SK-N-SH (cell line): ENCODE results near the gene CACNG7. TPM values are rescaled to one million over a fixed set of nuclear protein-coding genes. Genes with fewer than 3 reads are reported as not detected.
A peak's percentile ranks its signal among the peaks of the same experiment; 100 is the strongest.

Source experiments
- CTCF ChIA-PET: fragments of 300-600, 350-600 bp; formaldehyde crosslinking; extraction: SDS; loops from one replicate; lab custom pipeline; 2021; lab: Yijun Ruan, JAX
- POLR2A ChIA-PET: fragments of 350-600 bp; sonication (Branson Sonifier 250); formaldehyde crosslinking; extraction: SDS; loops from one replicate; lab custom pipeline; 2020; ENCODE audit warnings: antibody characterized with exemption, inconsistent platforms; lab: Yijun Ruan, JAX
- DNase-seq: peaks from one replicate; pipeline ENCODE4 v3.0.0; 2012
- H2AFZ ChIP-seq: fragments of 200-600 bp; sonication (generic); 2 replicates; pipeline ENCODE4 v1.8.1; 2016; ENCODE audit warnings: antibody characterized with exemption, mild to moderate bottlenecking, low read depth
- H3F3A ChIP-seq: fragments of 200-600 bp; sonication (generic); replicated peaks from 2 replicates; pipeline ENCODE3; 2016; ENCODE audit warnings: antibody characterized with exemption, mild to moderate bottlenecking; ENCODE audit not compliant: insufficient read depth
- H3K27ac ChIP-seq, 2 experiments: fragments of 200-500 bp in 1 of 2; fragments of 200-600 bp in 1 of 2; sonication (Bioruptor generic) in 1 of 2; sonication (generic), shearing (Covaris generic) in 1 of 2; 2 replicates each; pipeline versions ENCODE4 v1.5.1 to v1.6.1; 2014 to 2016; ENCODE audit warnings: low read depth in 2 of 2, inconsistent platforms in 1 of 2, low read length in 1 of 2, mild to moderate bottlenecking in 1 of 2, mixed read lengths in 1 of 2
- H3K27me3 ChIP-seq: fragments of 200-600 bp; sonication (generic), shearing (Covaris generic); 2 replicates; pipeline ENCODE4 v1.6.1; 2016; ENCODE audit warnings: mixed run types; ENCODE audit not compliant: insufficient read depth
- H3K36me3 ChIP-seq, 2 experiments: fragments of 200-500 bp in 1 of 2; fragments of 200-600 bp in 1 of 2; sonication (Bioruptor generic) in 1 of 2; sonication (generic) in 1 of 2; replicated peaks in 1 of 2; 2 replicates each; pipeline versions ENCODE3 to v1.5.1; 2014 to 2016; ENCODE audit warnings: low read length in 1 of 2, mild to moderate bottlenecking in 1 of 2; ENCODE audit not compliant: insufficient read depth in 2 of 2, control insufficient read depth in 1 of 2
- H3K4me1 ChIP-seq, 2 experiments: fragments of 200-500 bp in 1 of 2; fragments of 200-600 bp in 1 of 2; sonication (Bioruptor generic) in 1 of 2; sonication (generic), shearing (Covaris generic) in 1 of 2; 2 replicates each; pipeline versions ENCODE4 v1.5.1 to v1.6.1; 2014 to 2016; ENCODE audit warnings: low read depth in 1 of 2, low read length in 1 of 2, mixed run types in 1 of 2; ENCODE audit not compliant: insufficient read depth in 2 of 2, control insufficient read depth in 1 of 2
- H3K4me2 ChIP-seq: fragments of 200-600 bp; sonication (generic), shearing (Covaris generic); 2 replicates; pipeline ENCODE4 v1.6.1; 2017; ENCODE audit warnings: mixed run types
- H3K4me3 ChIP-seq, 2 experiments: fragments of 200-500 bp in 1 of 2; fragments of 200-600 bp in 1 of 2; sonication (Bioruptor generic) in 1 of 2; sonication (generic), shearing (Covaris generic) in 1 of 2; 2 replicates each; pipeline versions ENCODE4 v1.5.1 to v1.8.1; 2014 to 2016; ENCODE audit warnings: low read depth in 2 of 2, inconsistent platforms in 1 of 2, low read length in 1 of 2, mild to moderate bottlenecking in 1 of 2, mixed read lengths in 1 of 2, moderate library complexity in 1 of 2
- H3K79me2 ChIP-seq: fragments of 200-600 bp; sonication (generic); 2 replicates; pipeline ENCODE4 v1.8.1; 2017; ENCODE audit warnings: mild to moderate bottlenecking; ENCODE audit not compliant: insufficient read depth
- H3K9ac ChIP-seq: fragments of 200-600 bp; sonication (generic); 2 replicates; pipeline ENCODE4 v1.6.1; 2017; ENCODE audit warnings: mixed run types
- H3K9me2 ChIP-seq: fragments of 200-600 bp; sonication (generic); 2 replicates; pipeline ENCODE4 v1.6.1; 2017; ENCODE audit warnings: mixed run types
- H3K9me3 ChIP-seq: fragments of 200-600 bp; sonication (generic); 2 replicates; pipeline ENCODE4 v1.6.1; 2017; ENCODE audit warnings: mixed run types, mild to moderate bottlenecking, moderate library complexity
- H4K20me1 ChIP-seq: fragments of 200-600 bp; sonication (generic); 2 replicates; pipeline ENCODE4 v1.6.1; 2017; ENCODE audit warnings: mild to moderate bottlenecking, mixed run types; ENCODE audit not compliant: insufficient read depth
- CHD2 ChIP-seq: fragments of 150-350 bp; IDR thresholded peaks from 2 replicates; pipeline ENCODE4 v1.6.1; 2018; ENCODE audit warnings: low read length; ENCODE audit not compliant: partially characterized antibody
- FOSL2 ChIP-seq: IDR thresholded peaks from 2 replicates; pipeline ENCODE4 v1.4.0; 2012; ENCODE audit warnings: low read depth, mild to moderate bottlenecking, moderate library complexity, borderline replicate concordance
- FOXJ3 ChIP-seq: sonication (generic); formaldehyde crosslinking; IDR thresholded peaks from 2 replicates; pipeline ENCODE4 v1.5.1; 2020; ENCODE audit warnings: mild to moderate bottlenecking, missing genetic modification reagents
- GABPA ChIP-seq: IDR thresholded peaks from 2 replicates; pipeline ENCODE4 v1.4.0; 2012; ENCODE audit warnings: low read depth, mild to moderate bottlenecking
- GATA2 ChIP-seq: sonication (generic); formaldehyde crosslinking; IDR thresholded peaks from 2 replicates; pipeline ENCODE4 v1.5.0; 2020; ENCODE audit warnings: mild to moderate bottlenecking, missing genetic modification reagents
- JUND ChIP-seq: IDR thresholded peaks from 2 replicates; pipeline ENCODE4 v1.4.0; 2012
- MEF2A ChIP-seq: IDR thresholded peaks from 2 replicates; pipeline ENCODE4 v1.4.0; 2012; ENCODE audit warnings: low read depth, borderline replicate concordance
- MXI1 ChIP-seq: IDR thresholded peaks from 2 replicates; pipeline ENCODE4 v1.6.1; 2012; ENCODE audit warnings: mild to moderate bottlenecking, low read depth, low read length, improper control_type of control experiment
- NFIC ChIP-seq: IDR thresholded peaks from 2 replicates; pipeline ENCODE4 v1.4.0; 2012; ENCODE audit warnings: borderline replicate concordance
- NRF1 ChIP-seq: IDR thresholded peaks from 2 replicates; pipeline ENCODE4 v1.6.1; 2012; ENCODE audit warnings: low read depth, mild to moderate bottlenecking, low read length
- PBX3 ChIP-seq: IDR thresholded peaks from 2 replicates; pipeline ENCODE4; 2012
- RAD21 ChIP-seq: IDR thresholded peaks from 2 replicates; pipeline ENCODE4 v1.6.1; 2012; ENCODE audit warnings: mild to moderate bottlenecking, low read length
- RCOR1 ChIP-seq: fragments of 150-350 bp; IDR thresholded peaks from 2 replicates; pipeline ENCODE4 v1.6.1; 2017; ENCODE audit warnings: antibody characterized with exemption, low read length
- RFX5 ChIP-seq: IDR thresholded peaks from 2 replicates; pipeline ENCODE4 v1.6.1; 2012; ENCODE audit warnings: mild to moderate bottlenecking, improper control_type of control experiment, low read length
- RXRA ChIP-seq: IDR thresholded peaks from 2 replicates; pipeline ENCODE4 v1.4.0; 2012; ENCODE audit warnings: low read depth, mild to moderate bottlenecking, borderline replicate concordance
- SMC3 ChIP-seq: IDR thresholded peaks from 2 replicates; pipeline ENCODE4 v1.6.1; 2012; ENCODE audit warnings: low read depth, low read length, improper control_type of control experiment
- TEAD4 ChIP-seq: IDR thresholded peaks from 2 replicates; pipeline ENCODE4 v1.4.0; 2012; ENCODE audit warnings: mild to moderate bottlenecking, borderline replicate concordance; ENCODE audit not compliant: insufficient read depth
- WGBS: methylation state at CpG from one replicate; pipeline ENCODE4 v1.1.6; 2017; ENCODE audit warnings: low lambda C conversion rate; 5-methylcytosine and 5-hydroxymethylcytosine counted together
- polyA plus RNA-seq, 3 experiments: library from polyadenylated mRNA; depleted of rRNA; stranded (reverse); fragments of >200 nt; gene quantifications; 2 replicates each; pipeline ENCODE4 v1.2.3, GENCODE V29; 2012
- TF ChIP-seq, protein P1 (sequence below): fragments of 200-600 bp; sonication (generic); IDR thresholded peaks from 2 replicates; pipeline ENCODE4 v1.6.1; 2017; ENCODE audit warnings: antibody characterized with exemption, mild to moderate bottlenecking, moderate library complexity

The CACNG7 gene
- polyA plus RNA-seq, 1 of the 3 experiments (the other 2 are of a cell fraction), result 25.7 TPM

- peaks cover 20% of the 10 kb centered on the region for H4K20me1 ChIP-seq
- 77% methylated on average over 15 of the region's 17 CpGs for WGBS
- TF ChIP-seq RAD21 (no peak), MXI1 (no peak), NFIC (no peak), PBX3 (no peak), TEAD4 (no peak), RFX5 (no peak), FOXJ3 (no peak), RXRA (no peak), JUND (no peak), NRF1 (no peak), RCOR1 (no peak), GATA2 (CRISPR knock-in tag) (no peak), MEF2A (no peak), SMC3 (no peak), FOSL2 (no peak), CHD2 (no peak), GABPA (no peak)
- TF ChIP-seq, protein P1, sequence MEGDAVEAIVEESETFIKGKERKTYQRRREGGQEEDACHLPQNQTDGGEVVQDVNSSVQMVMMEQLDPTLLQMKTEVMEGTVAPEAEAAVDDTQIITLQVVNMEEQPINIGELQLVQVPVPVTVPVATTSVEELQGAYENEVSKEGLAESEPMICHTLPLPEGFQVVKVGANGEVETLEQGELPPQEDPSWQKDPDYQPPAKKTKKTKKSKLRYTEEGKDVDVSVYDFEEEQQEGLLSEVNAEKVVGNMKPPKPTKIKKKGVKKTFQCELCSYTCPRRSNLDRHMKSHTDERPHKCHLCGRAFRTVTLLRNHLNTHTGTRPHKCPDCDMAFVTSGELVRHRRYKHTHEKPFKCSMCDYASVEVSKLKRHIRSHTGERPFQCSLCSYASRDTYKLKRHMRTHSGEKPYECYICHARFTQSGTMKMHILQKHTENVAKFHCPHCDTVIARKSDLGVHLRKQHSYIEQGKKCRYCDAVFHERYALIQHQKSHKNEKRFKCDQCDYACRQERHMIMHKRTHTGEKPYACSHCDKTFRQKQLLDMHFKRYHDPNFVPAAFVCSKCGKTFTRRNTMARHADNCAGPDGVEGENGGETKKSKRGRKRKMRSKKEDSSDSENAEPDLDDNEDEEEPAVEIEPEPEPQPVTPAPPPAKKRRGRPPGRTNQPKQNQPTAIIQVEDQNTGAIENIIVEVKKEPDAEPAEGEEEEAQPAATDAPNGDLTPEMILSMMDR, result no peak
- DNase-seq, result no peak
- H3K9me2 ChIP-seq, result no peaks in the 10 kb centered on the region
- peak overlapping the region; percentile 83; the same call in 1 of the 2 replicates for H2AFZ ChIP-seq
- no peaks in the 10 kb centered on the region for H3K36me3 ChIP-seq
- H3K4me3 ChIP-seq, result peak overlapping the region in 1 of 2 experiments; percentile 82; a peak in 3 of 4 replicates
- no peak overlapping the region for H3K9ac ChIP-seq
- peaks cover 7% of the 10 kb centered on the region for H3F3A ChIP-seq
- H3K27ac ChIP-seq, result no peak overlapping the region
- peaks cover 16% of the 10 kb centered on the region for H3K79me2 ChIP-seq
- ChIA-PET CTCF (interaction anchor here (0.6 to 3.2 kb wide), 16 partner anchors 9 to 1170 kb away, joined by 3 to 47 read pairs (median 4); partner anchors contain the start of gene MYADM), POLR2A (interaction anchor here (0.8 to 1.2 kb wide), 2 partner anchors 18 to 40 kb away, joined by 3 read pairs; partner anchors contain the start of gene MYADM)
- peaks cover 0 to 20% of the 10 kb centered on the region in 2 experiments; a peak in 1 of 4 replicates for H3K4me1 ChIP-seq
- H3K4me2 ChIP-seq, result peak overlapping the region; percentile 96
- H3K27me3 ChIP-seq, result peaks cover 20% of the 10 kb centered on the region
- no peaks in the 10 kb centered on the region for H3K9me3 ChIP-seq
Measured at GRCh38 chr19:53907690-53908089, 1.4 kb upstream of the CACNG7 start.
